Activated naive CD4-positive, alpha-beta T cell treated with anti-CD3 and anti-CD28 coated beads, Interleukin-2, amount 50 U/mL, for 16 hours (primary cell): ENCODE measurements around the gene DUOX2.
"Not testable (repeated sequence)": the region's sequence is repeated elsewhere in the genome, so short reads cannot be mapped to it uniquely, and the experiment has no call there.

Experiments used
- DNase-seq: peaks from one replicate; pipeline ENCODE4 v3.0.0-alpha.2; 2020

The DUOX2 gene

DNA sequence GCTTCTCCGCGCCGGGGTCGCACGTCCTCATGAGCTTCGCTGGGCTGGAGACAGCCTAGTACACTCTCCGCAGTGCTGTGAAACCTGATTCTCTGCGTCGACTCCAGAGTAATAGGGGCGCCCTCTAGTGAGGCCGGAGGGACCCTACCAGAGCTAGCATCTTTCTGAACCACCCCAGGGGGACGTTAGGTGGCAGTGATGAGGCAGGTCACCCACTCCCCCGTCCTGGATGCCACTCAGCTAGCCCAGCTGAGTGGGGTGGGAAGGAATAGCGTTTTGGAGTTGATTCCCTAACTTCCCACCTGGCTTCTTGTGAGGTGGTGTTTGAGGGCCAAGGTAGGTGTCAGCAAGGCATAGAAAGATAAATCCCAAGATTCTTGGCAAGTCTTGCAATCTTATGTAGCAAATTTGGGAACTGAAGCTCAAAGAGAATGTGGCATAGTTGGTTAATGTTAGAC is 4.2 kb upstream of the DUOX2 start:
- peak; percentile 87 for DNase-seq

DNA sequence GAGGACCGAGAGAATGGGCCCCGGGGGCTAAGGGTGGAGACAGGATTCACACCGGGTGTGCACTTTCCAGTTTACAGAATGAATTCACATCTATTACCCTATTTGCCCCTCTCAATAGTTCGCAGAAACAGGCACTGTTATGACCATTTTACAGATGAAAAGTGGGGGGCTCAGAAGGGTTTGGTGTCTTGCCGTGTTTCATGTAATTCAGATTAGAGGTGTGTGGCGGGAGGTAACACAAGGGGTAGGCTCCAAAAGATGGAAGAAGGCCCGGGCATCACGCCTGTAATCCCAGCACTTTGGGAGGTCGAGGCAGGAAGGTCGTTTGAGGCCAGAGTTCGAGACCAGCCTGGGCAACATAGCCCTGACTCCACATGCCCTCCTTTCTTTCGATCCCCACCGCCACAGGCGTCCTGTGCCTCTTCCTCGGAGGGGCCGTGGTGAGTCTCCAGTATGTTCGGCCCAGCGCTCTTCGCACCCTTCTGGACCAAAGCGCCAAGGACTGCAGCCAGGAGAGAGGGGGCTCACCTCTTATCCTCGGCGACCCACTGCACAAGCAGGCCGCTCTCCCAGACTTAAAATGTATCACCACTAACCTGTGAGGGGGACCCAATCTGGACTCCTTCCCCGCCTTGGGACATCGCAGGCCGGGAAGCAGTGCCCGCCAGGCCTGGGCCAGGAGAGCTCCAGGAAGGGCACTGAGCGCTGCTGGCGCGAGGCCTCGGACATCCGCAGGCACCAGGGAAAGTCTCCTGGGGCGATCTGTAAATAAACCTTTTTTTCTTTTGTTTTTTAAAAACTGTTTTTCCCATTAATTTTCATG is 3.5 kb upstream of the DUOX2 start:
- no peak for DNase-seq

DNA sequence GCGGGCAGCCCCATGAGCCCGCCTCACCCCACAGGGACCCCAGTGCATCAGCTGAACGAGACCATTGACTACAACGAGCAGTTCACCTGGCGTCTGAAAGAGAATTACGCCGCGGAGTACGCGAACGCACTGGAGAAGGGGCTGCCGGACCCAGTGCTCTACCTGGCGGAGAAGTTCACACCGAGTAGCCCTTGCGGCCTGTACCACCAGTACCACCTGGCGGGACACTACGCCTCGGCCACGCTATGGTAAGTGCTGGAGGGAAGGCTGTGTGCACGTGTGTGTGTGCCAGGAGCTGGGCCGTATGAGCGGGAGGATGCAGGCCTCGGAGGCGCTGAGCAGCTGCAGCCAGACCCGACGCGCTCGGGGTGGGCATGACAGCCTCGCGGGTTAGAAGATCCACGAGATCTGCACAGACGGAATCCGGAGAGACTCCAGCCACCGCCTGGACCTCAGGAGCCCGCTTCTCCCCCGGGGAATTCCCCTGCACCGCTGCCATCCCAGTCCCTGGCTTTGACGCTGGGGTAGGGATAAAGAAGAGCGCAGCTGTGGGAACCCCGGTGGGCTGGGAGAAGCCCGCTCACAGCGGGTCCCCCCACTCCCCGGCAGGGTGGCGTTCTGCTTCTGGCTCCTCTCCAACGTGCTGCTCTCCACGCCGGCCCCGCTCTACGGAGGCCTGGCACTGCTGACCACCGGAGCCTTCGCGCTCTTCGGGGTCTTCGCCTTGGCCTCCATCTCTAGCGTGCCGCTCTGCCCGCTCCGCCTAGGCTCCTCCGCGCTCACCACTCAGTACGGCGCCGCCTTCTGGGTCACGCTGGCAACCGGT is 2.7 kb upstream of the DUOX2 start:
- DNase-seq: no peak

DNA sequence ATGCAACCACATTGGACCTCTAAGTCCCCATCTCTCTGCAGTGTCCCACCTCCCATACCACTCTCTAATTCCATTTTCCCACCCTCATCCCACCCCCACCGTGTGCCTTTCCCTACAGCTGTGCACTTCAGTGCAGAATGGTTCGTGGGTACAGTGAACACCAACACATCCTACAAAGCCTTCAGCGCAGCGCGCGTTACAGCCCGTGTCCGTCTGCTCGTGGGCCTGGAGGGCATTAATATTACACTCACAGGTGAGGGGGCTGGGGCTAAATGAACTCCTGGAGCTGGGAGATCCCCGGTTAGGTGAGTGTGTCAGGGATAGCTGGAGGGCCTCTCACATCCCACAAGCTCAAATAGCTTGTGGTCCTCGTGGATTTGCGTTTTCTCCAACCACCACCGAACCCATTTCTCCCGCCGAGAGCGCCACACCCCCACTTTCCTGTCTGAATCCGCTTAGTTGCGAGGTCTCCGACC is 2.1 kb upstream of the DUOX2 start:
- DNase-seq: no peak

DNA sequence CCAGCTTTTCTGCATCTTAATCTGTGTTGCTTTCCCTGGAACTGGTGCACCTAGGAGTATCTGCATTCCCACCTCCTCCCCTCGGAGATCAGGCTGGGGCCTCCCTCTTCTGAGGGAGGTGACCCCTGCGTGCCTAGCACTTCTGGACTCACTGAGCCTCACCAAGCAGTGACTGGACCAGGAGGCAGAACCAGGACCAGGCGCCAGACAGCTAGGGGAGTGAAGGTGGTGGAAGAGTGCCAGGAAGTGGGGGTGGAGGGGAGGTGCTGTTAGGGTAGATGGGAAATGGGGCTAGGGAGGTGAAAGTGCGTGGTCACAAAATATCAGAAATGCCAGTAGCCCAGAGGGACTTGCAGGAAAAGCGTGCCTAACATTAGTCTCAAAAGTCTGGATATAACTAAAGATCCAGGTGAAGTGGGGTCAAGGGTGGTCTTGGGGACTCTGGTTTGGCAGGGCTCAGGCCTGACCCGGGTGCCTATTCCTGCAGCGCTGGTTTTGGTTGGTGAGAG is 1.4 kb upstream of the DUOX2 start:
- DNase-seq: no peak

DNA sequence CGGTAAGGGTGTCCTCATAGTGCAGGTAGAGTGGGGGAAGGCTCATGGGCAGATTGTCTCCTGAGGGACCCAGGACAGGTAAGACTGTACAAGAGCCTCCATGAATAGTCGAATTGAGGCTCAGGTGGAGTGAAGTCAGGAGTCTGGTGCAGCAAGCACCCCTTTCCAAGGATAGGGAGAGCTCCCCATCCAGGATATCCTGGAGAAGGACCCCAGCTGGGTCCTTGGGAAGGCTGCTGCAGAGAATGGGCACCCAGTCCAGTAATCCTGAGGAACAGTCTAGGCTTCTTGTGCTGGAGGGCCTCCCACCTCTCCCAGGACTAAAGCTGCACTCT is 746 bp upstream of the DUOX2 start:
- no peak for DNase-seq

DNA sequence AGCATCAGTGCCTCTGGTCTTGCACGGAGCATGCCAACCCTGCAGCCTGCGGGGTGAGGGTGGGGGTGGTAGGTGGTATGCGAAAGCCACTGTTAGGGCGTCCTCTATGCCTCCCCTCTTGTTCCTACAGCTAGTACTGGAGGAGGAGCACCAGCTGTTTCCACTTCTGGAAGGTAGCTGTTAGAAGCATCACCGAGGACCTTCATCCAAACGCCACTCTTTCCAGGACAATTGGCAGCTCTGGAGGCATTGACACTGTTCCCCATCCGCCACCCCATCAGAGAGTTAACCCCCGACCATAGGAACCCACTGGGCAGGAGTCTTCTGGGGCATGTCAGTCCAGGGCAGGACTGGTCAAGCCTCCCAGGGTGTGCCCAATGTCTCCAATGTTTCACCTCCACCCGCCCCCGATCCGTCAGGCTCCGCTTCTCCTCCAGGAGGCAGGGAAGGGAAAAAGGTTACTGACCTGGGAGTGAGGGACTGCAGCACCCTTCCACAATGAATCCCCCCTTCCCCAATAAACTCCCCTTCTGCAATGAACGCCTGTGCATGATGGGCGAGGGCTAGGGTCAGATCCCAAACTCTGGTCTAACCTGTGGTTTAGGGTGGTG is 487 bp downstream of the DUOX2 start:
- DNase-seq: no peak

DNA sequence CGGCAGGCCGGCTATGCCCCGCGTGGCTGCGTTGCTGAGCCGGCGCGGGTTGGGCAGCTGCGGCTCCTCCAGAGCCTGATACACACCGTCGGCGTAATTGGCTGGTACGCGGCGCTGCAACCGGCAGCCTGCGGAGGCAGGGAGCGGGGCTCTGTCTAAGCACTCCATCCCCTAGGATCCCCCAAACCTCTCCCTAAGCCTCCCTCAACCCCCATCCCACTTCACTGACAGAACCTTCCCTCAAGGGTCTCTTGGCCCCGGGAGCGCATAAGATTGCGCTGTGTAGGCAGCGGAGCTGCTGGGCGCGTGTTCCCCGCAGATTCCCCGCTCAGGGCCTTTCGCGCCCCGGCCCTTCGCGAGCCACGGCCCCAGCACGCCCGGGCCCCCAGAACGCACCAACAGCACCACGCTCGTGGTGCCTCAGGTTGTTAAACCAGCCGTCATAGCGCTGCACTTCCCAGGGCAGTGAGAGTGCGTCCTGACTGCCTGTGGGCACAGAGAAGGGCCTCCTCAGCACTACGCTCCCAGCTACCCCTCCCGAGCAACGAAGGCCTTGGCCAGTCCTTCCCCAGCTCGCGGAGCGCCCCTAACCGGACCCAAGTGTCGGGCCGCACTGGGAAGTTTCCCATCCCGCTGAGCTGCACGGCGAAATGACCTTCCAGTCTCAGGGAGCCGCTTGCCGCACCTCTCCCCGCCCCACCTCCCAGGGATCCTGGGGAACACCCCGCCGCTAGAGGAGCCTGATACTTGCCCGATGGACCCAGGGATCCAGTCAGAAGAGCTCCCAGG is 1.2 kb downstream of the DUOX2 start:
- DNase-seq: no peak

DNA sequence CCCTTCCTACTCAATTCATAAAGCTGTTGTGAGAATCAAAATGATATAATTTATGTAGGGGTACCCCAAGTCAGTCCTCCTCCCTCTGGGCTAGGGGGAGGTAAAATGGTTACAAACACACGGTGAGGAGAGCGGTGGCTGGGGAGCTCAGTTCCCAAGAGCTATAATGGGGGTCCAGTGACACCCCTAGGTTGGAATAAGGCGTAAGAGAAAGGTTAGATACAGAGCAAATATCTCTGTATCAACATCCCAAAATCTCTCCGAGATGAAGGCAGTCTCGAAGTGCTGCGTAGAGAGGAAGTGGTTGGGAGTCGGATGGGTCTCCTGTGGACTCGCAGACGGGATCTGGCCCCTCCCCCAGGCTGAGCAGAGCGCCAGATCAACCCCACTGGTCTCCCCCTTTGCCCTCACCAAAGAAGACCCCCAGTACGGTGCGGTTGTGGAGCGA is 1.8 kb downstream of the DUOX2 start:
- no peak for DNase-seq

DNA sequence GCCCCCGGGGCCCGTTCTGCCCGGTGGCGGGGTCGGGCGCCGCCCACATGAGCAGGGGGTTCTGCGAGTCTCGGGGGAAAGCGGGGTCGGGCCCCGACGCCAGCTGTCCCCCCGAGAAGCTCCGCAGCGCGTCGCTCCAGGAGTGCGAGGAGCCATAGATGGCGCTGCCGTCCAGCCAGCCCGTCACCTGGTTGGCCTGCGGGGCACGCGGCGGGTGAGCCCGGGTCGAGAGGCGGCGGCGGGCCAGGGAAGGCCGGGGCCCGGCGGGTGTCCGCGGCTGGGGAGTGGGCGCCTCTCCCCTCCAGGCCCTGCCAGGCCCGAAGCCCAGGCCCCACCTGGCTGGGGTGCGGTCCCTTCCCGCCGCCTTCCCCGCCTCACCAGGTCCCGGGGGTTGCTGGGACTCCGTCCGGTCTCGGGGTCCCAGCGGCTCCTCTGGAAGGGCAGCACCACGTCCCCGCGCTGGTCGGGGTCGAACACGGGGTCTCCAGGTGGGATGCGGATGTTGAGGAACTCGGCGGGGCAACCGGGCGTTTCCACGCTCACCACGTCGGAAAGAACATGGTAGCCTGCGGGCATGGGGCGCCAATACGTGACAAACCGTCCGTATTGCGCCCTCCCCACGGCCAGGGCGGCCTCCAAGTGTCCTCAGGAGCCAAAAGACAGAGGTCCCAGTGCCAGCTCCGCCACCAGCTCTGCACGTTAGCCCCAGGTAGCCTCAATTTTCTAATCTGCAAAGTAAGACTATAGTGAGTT is 2.4 kb downstream of the DUOX2 start:
- no peak for DNase-seq

DNA sequence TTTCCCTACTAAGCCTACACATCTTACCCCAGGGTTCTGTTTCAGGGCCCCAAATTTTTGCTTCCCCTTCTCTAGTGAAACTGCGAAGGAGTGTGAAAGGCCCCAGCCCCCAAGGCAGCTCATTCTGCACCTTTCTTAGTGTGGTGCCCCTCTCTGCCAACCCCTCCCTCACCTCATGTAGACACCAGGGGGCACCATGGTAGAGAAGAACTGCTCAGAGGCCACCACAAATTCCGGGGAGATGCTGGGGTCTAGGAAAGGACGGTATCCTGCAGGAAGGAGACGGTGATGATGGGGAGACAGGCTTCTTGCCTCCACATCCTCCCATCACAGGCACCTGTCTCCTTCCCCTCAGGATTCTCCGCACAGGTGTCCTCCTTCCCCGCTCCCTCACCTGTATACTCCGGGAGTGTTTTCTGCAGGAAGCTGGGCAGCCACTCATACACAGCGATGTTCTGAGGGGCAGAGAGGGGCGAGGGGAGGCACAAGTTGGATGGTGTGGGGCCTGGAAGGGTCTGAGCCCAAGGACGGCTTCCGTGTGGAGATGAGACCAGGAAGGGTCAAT is 3.6 kb downstream of the DUOX2 start:
- no peak for DNase-seq

DNA sequence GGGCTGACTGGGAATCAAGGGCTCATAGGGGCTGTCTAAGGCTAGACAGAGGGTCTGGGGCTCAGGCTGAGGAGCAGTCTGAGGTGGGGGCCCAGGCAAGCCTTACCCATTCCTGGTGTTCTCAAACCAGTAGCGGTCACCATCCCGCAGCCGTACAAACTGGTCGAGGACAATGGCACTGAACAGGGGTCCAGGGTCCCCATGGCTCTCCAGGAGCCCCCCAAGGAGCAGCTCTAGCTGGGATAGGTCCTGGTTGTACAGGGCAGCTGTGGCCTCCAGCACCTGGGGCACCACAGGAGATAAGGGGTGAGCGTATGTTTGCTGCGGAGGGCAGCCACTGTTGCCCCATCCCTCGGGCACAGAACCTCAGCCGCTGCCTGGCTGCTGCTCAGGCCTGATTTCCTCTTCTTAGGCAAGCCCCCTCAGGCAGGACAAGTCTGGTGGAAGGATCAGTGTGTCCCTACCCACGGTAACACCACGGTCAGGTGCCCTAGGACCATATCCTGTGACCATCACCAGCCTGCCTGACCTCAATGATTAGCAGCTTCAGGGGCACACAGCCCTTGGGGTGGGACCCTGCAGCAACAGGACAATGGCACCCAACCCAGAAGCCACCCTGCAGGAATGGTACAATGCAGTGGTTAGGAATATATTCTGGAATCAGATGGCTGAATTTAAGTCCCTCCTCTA is 5.9 kb downstream of the DUOX2 start:
- DNase-seq: no peak

DNA sequence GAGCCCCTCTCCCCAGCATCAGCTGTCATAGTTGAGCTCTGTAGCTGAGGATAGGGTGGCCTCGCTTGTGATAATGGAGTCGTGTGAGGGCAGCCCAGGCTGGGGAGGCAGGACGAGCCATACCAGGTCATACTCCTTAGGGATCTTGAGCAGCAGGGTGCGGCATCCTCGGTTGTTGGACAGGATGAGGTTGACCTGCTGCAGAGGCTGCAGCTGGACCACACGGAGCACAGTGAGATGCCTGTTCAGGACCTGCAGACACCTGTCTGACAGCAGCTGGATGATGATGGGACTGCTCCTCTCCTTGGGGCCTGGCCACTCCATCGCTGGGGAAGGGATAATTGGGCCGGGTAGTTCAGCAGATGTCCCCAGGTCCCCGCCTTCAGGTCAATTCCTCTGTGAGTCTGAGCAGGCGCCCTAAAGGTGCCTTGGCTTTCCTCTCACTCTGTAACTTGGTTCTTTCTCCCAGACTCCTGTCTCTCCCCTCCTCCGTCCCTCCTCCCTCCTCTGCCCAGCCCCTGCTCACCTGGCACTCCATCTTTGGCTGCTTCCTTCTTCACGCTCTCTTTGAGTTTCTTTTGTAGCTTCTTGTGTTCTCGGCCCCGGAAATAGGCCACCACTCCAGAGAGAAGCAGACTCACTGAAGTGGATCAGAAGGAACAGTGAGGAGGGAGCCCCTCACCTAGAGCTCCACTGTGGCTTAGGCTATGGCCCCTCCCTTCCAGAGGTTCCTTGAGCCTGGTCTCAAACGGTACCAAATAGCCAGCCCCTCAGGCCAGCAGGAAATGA is 7.8 kb downstream of the DUOX2 start:
- no peak for DNase-seq

DNA sequence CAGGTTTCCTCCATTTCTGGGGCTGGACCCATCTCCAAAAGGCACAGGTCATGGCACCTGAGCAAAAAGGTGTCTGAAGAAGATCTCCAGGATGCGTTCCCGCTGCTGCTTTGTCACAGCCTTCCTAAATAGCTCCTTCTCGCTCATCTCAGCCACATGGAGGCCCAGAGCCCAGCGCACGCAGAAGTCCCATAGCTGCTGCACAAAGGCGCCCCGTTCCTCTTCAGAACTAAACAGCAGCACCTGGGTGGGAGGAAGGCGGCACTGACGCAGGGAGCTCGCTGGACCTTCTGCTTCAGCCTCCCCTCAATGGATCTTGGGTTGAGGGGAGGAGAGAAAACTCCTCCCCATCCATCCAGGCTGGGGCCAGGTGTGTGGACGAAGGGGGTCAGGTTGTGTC is 8.4 kb downstream of the DUOX2 start:
- no peak for DNase-seq

DNA sequence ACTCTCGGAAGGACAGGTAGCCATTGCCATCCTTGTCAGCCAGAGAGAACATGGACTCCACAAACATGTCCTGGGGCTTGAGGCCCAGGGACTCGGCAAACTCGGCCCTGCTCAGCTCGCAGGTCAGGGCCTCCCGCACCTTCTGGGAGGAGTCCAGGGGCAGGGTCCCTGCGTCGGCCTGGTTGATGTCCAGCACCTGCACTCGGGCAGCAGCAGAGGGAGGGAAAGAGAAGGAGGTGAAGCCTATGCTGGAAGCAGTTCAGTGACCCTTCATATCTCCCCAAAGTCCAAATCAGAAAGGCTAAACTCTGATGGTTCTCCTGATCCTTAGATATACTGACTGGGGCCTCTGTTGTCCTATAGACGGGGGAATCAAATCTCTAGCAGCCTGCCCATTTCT is 9.8 kb downstream of the DUOX2 start:
- not testable (repeated sequence) for DNase-seq

DNA sequence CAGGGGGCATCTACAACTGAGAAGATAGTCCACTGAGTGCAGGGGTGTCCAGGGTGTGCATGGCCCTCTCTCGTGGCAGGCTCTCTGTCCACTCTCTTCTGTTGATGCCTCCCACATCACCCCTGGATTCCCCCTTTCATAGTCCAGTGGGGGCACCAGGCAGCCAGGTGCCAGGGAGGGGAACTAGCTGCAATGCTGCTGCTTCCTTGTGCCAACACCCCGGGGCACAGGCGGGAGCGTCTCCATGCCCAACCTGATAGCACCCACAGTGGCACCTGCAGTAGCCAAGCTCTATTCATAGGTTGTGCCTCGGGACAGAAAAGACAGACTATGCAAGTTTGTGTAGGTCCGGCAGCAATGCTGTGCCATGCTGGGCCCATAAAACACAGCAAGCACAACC is 11.7 kb downstream of the DUOX2 start:
- no peak for DNase-seq

DNA sequence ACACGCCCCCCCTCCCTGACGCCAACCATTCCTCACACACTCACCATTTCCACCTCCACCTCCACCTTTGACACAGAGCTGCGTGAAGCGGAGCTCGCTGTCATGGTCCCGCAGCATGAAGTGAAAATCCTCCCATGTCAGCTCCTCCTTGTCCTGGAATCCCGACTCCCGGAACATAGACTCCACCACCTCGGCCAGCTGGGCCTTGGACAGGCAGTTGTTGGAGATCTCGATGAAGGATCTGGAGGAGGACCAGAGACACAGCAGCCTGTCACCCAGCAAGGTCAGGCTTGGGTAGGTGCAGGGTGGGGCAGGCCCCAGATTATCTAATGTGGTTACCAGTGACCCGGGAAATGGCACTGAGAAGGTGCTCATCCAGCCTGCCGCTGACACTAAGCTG is 12.2 kb downstream of the DUOX2 start:
- DNase-seq: no peak

DNA sequence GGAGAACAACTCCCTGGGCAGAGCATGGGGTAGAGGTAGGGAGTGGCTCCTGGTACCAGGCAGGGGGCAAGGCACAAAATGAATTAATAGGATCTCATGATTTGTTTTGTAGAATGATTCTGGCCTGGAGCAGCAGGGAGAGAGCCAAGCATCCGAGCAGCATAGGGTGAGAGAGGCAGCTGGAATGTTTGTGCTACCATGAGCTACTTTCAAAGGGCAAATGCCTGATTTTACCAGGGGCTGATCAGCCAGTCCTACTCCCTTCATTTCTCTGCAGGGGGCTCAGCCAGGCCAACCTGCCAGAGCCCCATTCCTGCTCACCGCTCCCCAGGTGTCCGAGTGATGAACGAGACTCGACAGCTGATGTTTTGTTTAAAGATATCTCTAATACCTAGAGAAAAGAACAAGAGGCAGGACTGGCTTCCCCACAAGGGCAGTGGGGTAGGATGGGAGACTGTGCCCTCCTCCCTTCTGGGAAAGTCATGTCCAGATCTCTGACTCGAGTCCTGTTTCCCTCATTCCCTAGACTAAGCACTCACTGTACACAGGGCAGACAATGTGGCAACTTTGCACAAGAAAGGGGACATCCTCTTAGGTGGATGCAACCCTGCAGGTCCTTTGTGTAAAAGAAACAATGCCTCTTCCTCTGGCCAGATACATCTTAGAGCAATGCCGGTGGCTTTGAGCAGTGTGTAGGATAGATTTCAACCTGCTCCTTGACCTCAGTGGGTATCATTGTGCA is 12.9 kb downstream of the DUOX2 start:
- DNase-seq: no peak

DNA sequence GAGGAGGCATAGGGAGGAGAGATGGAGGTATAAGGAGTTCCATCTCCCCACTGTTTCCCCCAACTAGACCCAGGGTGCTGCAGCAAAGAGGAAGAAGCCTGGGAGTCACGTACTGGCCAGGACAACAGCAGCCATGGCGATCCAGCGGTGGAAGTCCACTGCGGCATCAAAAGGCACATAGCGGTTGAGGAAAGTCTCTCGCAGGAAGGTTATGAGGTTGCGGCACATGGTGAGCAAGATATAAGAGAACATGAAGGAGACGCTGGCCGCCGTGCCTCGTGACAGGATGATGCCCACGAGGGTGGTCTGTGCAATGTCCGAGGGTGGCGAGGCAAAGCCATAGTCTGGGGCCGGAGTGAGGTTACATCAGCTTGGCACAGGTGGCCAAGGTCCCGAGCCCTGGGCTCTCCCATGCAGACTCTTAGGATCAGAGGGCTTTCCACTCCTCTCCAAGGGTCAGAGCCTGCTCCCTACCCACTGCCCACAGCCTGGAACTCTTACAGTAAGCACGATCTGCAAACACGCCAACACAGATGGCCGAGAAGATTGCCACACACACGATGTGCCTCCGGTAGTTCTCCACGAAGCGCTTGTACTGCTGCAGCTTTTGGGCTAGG is 14.3 kb downstream of the DUOX2 start:
- no peak for DNase-seq
